ENCODE measurements around the gene GDF15.
A peak's percentile ranks its signal among the peaks of the same experiment; 100 is the strongest.
"Not testable (repeated sequence)": the region's sequence is repeated elsewhere in the genome, so short reads cannot be mapped to it uniquely, and the experiment has no call there.

GDF15 gene

DNA sequence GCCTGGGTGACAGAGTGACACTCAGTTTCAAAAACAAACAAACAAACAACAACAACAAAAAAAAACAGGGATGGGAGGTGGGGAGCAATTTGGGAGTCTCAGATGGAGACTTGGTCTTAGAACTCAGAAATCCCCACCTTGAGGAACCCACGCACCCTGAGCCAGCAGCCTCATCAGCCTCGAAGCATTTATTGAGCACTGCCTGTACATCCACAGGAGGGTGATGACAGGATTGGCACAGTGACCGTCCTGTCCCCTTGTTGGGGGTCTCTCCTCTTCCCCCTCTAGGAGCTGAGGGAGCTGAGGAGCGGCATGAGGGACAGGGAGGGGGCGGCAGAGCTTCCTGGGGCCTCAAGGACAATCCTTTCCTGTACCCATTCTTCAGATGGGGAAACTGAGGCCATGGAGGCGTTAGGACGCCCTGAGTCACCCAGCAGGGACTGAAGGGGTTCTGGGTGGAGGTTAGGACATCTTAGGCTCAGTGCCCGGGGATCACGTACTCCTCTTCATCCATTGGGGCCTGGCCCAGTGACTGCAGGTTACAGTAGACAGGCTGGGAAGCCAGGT is 5.6 kb downstream of the GDF15 start:
- no peak for DNase-seq (ENCODE audit: low read depth in 2 of 2)

DNA sequence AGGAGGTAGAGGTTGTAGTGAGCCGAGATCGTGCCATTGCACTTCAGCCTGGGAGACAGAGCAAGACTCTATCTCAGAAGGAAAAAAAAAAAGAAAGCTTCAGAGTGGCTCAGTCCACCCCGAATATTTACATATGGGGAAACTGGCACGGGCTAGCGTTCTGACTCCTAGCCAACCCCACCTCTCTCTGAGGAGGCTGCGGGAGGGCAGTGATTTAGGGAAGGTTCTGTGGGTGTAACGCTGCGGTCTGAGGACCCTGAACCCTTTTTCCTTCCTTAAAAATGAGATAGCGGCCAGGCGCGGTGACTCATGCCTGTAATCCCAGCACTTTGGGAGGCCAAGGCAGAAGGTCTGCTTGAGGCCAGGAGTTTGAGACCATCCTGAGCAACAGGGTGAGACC is 6.5 kb downstream of the GDF15 start:
- DNase-seq (ENCODE audit: low read depth in 2 of 2) = no peak

DNA sequence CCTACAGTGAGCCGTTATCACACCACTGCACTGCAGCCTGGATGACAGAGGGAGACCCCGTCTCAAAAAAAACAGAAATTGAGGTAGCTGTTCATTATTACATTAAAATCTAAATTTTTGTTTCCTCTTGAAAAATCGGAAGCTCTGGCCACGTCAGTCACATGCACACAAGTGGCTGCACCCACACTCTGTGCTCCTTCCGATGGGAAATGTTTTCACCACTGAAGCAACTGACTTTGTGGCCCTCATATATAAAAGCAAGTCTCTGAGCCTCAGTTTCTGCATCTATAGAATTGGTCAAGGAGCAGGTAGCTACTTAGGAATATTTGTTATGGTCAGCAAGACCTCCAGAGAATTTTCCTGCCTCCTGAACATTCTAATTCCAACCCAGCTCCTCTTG is 7.0 kb downstream of the GDF15 start:
- no peak for DNase-seq (ENCODE audit: low read depth in 2 of 2)

DNA sequence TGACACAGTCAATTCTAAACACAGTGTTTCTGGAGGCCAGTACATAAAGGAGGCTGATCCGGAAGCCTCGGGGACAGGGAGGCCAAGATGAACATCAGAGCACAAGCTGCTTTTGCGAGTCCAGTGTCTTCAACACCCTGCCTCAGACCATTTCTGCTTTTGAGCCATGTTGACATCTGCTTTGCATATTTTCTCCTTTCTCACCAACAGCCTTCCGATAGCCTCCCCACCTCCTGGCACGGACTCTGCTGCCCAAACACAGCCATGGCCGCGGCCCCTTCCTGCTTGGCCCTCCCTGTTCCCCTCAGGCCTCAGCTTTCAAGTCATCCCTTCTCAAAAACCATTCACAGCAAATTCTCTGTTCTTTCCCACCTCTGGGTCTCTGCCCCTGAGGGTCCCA is 7.9 kb downstream of the GDF15 start:
- no peak for DNase-seq (ENCODE audit: low read depth in 2 of 2)

DNA sequence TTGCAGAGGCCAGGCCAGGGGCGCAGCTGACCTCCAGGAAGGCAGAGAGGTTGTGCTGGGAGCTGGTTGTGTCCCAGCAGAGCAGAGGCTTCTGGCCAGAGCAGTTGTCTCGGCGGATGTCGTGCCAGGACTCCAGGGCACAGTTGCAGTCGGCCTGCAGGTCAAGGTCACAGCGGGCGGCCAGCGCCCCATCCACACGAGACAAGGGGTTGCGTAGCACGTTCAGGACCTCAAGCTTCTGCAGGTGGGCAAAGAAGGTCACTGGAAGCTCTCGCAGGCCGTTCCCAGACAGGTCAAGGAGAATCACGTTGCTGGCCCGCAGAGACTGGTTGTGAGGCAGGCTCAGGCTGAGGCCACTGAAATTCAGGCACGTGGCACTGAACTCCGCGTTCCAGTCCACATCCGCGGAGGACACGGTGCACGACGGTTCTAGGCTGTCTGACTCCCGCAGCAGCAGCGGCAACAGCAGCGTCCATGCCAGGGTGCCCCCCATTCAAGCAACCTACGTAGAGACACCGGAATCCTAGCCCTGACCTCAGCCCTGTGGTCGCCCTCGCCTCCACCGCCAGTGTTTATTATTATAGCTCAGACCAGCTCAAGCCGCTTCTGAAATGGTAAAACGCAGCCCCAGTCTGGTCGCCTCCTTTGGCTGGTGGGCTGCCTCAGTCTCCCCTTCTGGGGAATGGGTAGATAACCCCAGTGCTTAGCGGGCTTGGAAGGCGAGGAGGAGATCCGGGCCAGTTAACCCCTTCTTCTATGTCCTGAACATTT is 10.7 kb downstream of the GDF15 start:
- no peak for DNase-seq (ENCODE audit: low read depth in 2 of 2)

DNA sequence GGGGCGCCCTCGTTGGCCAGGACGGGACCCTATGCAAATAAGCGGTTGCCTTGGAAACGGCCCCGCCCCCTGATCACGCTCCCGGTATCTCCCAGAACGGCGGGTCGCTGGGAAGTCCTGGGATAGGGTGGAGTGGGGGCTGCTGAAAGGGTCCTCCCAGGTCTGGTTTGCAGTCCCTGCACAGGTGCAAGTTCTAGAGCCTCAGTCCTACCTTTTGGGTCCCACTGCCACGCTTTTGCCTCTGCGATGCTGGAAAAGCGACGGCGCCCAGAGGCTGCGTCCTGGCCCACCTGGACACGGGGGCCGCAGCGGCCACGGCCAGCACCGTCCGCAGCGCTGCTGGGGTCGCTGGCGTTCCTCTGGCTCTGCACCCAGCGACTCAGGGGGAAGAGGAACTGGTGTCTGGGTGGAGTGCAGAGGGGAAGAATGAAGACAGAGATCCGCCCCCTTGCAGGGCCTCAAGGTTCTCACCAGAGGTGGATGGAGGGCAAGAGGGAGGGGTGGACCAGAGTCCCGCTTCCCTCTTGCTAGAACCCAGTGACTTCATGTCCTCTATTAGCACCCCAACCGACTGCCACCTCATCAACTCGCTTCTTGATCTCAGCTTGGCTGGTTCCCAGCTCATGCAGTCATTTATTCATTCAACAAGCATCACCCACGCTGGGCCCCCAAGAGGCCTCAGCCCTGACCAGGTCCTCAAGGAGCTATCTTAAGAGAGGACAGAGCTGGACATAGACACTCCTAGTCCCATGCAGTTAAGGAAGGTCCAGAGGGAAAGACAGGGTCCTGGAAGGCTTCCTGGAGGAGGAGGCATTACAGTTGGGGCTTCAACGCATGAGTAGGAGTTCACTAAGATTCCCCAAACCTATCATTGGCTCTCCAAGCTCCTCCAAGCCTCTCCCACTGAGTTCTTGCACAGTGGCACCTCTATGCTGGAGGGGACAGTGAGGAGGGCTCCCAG is 11.6 kb downstream of the GDF15 start, which contains the start of gene LRRC25:
Gene LRRC25, minus strand, starts transcription at position 381 of the 961 bp plus-strand sequence. CDS start 659 bp downstream, outside the sequence.
- DNase-seq (ENCODE audit: low read depth in 2 of 2) = no peak

DNA sequence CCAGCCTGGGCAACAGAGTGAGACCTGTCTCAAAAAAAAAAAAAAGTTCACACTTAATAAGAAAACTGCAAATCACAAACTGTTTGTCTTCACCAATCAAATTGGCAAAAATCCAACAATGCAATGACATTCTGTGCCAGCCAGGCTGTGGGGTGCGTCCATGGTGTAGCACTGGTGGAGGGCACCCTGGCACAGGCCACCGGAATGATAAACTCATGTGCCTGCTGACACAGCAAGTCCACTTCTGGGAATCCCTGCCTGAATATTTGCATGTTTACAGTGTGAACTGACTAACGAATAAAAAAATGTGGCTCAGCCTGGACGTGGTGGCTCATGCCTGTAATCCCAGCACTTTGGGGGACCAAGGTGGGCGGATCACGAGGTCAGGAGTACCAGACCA is 13.1 kb downstream of the GDF15 start:
- DNase-seq (ENCODE audit: low read depth in 2 of 2) = no peak

DNA sequence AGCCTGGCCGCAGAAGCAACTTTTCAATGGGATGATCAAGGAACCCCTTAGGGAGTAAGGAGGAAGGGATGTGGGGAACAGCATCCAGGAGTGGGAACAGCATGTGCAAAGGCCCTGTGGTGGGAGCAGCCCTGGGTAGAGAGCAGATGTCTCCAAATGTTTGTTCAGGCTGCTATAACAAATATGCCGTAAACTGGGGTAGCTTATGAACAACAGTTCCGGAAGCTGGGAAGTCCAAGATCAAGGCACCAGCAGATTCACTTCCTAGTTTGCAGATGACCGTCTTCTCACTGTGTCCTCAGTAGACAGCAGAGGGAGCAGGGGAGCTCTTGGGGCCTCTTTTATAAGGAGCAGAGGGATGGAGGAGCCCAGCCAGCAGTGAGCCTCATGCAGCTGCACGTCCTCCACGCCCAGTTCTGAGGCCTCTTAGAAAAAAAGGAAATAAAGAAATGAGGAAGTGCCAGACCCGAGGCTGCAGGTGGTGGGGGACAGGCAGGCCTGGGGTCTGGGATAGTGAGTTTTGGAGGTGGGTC is 15.7 kb downstream of the GDF15 start:
- no peak for DNase-seq (ENCODE audit: low read depth in 2 of 2)

DNA sequence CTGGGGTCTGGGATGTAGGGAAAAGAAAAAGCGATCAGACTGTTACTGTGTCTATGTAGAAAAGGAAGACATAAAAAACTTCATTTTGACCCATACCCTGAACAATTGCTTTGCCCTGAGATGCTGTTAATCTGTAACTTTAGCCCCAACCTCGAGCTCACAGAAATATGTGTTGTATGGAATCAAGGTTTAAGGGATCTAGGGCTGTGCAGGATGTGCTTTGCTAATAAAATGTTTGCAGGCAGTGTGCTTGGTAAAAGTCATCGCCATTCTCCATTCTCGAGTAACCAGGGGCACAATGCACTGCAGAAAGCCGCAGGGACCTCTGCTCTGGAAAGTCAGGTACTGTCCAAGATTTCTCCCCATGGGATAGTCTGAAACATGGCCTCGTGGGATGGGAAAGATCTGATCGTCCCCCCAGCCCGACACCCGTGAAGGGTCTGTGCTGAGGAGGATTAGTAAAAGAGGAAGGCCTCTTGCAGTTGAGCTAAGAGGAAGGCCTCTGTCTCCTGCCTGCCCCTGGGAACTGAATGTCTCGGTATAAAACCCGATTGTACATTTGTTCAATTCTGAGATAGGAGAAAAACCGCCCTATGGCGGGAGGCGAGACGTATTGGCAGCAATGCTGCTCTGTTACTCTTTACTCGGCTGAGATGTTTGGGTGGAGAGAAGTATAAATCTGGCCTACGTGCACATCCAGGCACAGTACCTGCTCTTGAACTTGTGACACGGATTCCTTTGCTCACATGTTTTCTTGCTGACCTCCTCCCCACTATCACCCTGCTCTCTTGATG is 16.7 kb downstream of the GDF15 start:
- not testable (repeated sequence) for DNase-seq (ENCODE audit: low read depth in 2 of 2)

DNA sequence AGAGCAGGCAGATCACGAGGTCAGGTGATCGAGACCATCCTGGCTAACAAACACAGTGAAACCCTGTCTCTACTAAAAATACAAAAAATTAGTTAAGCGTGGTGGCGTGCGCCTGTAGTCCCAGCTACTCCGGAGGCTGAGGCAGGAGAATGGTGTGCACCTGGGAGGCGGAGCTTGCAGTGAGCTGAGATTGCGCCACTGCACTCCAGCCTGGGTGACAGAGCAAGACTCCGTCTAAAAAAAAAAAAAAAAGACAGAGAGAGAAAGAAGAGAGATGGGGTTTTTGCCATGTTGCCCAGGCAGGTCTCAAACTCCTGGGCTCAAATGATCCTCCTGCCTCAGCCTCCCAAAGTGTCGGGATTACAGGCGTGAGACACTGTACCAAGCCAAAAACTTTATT is 19.8 kb downstream of the GDF15 start:
- DNase-seq (ENCODE audit: low read depth in 2 of 2) = not testable (repeated sequence)

DNA sequence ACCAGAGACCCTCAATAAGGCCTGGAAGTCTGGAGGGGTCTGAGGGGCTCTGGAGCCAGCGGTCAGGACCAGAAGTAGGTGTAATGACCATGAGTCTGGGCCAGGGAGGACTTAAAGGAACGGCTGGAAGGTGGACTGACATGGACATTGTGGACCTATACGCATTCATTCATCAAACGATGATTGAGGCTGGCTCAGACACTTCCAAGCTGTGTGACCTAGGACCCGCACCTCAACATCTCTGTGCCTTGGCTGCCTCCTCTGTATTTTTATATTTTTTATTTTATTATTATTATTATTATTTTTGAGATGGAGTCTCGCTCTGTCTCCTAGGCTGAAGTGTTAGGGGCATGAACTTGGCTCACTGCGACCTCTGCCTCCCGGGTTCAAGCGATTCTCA is 20.8 kb downstream of the GDF15 start:
- no peak for DNase-seq (ENCODE audit: low read depth in 2 of 2)

DNA sequence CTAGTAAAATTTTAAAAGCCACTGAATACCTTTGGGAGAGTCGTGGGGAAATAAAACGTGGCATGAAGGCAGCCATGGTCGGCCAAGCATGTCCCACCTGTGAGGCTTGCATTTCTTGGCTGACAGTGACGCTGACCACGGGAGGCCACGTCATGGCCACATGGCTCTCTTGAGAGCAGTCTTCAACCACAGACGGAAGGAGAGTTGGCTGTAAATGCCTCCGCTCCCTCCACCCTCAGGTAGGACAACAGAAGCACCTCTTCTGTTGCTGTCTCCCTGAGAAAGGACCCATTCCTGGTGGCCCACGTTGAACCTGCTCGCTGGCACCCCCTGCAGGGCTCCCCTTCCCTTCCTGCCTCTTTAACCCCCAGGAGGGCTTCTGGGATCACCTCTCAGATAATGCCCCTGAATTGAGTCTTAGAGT is 22.1 kb downstream of the GDF15 start:
- no peak for DNase-seq (ENCODE audit: low read depth in 2 of 2)

DNA sequence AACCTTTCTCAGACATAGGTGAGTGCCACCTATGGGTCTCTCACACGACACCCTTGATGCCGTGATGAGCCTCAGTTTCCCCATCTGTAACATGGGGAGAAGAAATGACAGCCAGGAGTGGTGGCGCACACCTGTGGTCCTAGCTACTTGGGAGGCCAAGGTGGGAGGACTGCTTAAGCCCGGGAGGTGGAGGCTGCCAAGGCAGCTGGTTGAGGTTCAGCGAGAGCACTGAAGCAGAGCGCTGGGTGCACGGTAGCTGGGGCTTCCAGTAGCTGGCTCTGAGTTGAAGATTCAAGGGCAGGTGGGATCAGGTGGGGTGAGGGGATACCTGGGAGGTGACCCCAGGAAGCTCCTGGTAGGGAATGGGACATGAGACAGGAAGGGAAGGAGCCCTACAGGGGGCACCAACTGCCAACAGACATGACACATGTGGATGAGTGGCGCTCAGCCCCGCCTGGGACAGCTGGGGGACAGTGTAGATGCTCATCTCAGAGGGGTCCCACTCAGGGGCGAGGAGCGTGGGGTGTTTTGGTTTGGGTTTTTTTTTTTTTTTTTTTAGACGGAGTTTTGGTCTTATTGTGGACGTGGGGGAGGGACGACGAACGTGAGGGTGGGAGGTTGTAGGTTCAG is 26.8 kb downstream of the GDF15 start:
- DNase-seq (ENCODE audit: low read depth in 2 of 2) = no peak

DNA sequence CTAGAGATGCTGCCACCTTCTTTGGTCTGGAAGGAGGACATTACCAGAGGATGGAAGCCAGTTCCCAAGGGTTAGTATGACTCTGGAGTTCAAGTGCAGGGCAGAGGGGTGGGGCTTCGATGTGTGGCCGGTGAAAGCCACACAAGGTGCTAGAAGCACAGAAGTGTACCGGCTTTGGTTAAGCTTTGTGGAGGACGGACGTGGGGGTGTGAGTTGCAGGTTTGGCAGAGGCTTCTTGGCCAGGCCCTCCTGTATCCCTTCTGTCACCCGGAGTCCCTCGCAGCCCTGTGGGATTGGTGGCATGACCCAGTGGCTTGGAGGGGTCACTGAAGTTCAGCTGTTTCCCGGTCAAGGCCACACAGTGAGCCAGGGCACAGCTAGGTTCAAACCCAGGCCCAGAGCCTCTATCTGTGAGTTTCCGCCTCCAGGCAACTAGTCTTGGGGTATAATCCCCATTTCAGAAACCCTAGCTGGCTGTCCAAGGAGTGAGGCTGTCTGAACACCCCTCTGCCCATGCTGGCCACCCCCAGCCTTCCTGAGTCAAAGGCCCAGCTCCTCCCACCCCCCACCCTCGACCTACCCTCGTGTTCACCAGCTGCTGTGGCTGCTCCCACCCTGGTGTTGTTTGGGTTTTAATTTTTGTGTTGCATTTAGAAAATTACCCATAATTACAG is 28.7 kb downstream of the GDF15 start:
- DNase-seq (ENCODE audit: low read depth in 2 of 2) = no peak

DNA sequence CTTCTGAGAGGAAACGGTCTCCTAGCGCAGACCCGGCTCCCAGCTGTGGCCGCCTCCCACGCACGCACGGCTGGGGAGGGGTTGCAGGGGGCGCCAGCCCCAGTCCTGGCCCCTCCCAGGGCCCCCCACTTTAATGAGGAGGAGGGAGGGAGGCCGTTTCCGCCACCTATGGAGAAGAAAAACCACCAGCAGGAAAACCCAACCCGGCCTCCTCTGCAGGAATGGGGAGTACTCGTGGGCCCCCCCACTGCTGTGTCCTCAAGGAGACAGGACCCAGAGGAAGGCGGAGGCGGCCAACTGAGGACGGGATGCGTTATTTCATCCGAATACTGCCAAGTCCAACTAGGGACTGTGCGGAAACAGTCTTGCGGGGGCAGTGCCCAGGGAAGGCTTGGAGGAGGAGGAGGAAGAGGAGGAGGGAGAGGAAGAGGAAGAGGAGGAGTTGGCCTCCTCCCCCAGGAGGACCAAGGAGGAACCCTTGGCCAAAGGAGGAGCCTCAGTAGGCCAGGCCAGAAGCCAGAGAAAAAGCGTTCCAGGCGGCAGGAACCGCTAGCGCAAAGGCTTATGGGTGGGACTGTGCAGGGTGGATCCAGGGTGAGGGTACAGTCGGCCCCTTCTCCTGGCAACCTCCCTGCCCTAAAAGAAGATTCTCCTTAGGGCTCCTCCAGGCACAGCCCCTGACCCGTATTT is 29.4 kb downstream of the GDF15 start:
- DNase-seq (ENCODE audit: low read depth in 2 of 2) = no peak

DNA sequence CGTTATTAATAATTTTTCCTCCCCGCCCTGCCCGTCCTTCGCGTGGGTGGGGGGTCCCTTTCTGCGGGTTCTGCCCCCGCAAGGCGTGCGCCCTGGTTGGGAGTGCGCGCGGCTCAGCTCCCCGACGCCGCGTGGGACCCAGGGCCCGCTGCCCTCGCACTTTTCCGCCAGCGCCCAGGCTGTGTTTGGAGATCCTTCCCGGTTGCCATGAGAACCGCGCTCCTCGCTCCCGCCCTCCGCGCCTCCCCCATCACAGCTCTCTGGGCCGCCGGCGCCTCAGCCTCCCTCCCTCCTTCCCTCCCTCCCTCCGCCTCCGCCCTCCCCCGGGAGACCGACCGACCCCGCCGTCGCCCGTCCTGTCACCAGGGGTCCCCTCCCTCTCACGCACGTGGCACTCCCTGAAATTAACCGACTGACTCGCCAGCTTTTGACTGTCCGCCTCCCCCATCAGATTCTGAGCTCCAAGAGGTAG is 30.9 kb downstream of the GDF15 start:
- peak; percentile 56 to 67 for DNase-seq (ENCODE audit: low read depth in 2 of 2)

DNA sequence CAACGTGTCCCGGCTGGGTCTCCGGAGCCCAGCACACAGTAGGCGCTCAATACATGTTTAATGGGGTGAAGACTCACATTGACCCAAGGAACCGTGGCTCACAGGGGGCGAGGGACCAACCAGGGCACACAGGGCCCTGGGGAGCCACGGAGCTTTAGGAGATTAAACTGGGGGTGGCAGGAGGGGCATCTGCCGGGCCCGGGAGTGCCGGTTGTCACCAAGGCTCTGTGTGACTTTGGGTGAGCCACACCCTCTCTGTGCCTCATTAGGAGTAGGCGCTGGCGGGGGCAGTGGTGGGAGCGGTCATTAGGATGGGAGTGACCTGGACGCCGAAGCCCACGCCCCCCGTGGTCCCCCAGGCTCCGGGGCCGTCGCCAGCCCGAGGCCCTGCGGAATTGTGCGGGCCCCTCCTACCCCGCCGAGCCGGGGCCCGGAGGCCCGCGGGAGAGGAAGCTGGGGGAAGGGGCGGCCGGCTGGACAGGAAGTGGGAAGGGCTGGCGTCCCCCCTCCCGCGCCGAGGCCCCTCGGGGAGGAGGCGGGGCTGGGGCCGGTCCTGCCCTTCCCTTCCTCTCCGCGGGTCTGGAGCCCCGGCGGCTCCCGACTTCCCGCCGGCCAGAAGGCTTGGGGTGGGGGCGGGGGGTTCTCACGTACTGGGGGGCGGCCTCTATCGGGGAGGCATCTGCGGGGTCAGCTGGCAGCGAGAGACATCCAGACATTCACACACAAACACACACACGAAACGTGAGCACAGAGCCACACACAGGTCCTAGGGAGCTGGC is 31.5 kb downstream of the GDF15 start:
- DNase-seq (ENCODE audit: low read depth in 2 of 2) = peak in 1 of 2 donors; percentile 21

DNA sequence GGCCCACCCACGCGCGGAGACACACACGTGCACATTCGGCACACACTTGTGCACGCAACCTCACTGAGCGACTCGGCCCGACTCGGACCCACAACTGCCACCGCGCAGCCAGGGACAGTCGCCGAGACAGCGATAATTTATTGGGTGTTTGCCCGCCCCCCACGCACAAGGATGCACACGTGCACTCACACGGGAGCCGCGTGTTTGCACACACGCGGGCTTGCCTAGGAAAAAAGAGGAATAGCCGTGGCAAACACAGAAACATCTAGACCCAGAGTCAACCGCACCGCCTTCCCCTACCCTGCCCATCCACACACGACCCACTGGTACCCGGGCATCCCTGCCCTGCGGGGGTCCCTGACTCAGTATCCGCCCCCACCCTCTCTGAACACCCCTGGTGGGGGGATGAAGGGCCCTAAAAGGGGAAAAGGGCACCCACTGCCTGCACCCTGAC is 32.1 kb downstream of the GDF15 start:
- no peak for DNase-seq (ENCODE audit: low read depth in 2 of 2)
